ENCODE data around the gene COMTD1. TPM values are rescaled to one million over a fixed set of nuclear protein-coding genes. Genes with fewer than 3 reads are reported as not detected.

Gene COMTD1
- total and polyA plus RNA-seq, 2 donors (not counting 3 experiments of a cell fraction or from before 2014, with no cell fraction given) = 18.4 to 18.6 TPM

DNA sequence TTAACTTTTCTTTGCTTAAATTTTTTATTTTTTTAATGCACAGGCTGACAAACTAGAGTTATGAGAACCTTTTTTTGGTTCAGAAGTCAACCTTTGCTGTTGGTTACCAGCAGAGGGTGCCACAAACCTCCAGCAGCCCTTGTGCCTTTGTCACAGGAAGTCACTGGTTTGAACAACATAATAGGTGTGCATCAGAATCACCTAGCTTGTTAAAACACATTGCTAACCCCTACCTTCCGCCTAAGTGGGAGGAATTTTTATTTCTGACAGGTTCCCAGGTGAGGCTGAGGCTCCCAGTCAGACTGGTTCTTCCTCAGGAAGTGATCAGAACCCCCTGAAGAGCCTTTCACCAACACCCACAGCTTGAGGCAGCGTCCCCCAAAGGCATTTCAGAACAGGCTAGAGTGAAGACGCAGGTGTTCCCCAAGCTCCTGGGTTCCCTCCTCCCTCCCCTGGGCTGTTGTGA lies 47.8 kb downstream of the COMTD1 start:
- Histone ChIP-seq H2AFZ (ENCODE audit: low read depth, low read length) (no peak overlapping the region), H3K9ac (replicated peaks; ENCODE audit: extremely low read depth, insufficient read depth, low read length) (no peak overlapping the region), H3K27me3 (ENCODE audit: control insufficient read depth in 2 of 2, insufficient read depth in 2 of 2, low read length in 2 of 2) (no peaks in the 10 kb centered on the region), H3K36me3 (ENCODE audit: control insufficient read depth in 2 of 2, extremely low read depth in 1 of 2, insufficient read depth in 2 of 2, low read length in 2 of 2) (peaks cover 0 to 2% of the 10 kb centered on the region in 2 experiments), H4K20me1 (replicated peaks; ENCODE audit: control insufficient read depth, extremely low read depth, insufficient read depth, low read length) (no peaks in the 10 kb centered on the region), H3K4me1 (ENCODE audit: control insufficient read depth, extremely low read depth, insufficient read depth, low read length) (peaks cover 7% of the 10 kb centered on the region), H3K4me3 (replicated peaks in 1 of 3; ENCODE audit: insufficient read depth in 1 of 3, low read depth in 1 of 3, low read length in 3 of 3) (no peak overlapping the region), H3K9me1 (replicated peaks; ENCODE audit: control insufficient read depth, extremely low read depth, insufficient read depth, low read length) (no peaks in the 10 kb centered on the region), H3K4me2 (ENCODE audit: insufficient read depth, low read length) (no peak overlapping the region), H3K27ac (ENCODE audit: insufficient read depth, low read depth, low read length) (no peak overlapping the region), H3K9me3 (replicated peaks; ENCODE audit: control insufficient read depth, insufficient read depth, low read length) (no peaks in the 10 kb centered on the region), H3K79me2 (ENCODE audit: control insufficient read depth, insufficient read depth, low read length) (no peaks in the 10 kb centered on the region)
- peak; percentile 90 for FAIRE-seq
- CTCF ChIA-PET = interaction anchor here (0.7 to 2.8 kb wide), 15 partner anchors 10 to 84 kb away, joined by 3 to 61 read pairs (median 8); partner anchors contain the start of genes COMTD1, SAMD8 and VDAC2
- DNase-seq (ENCODE audit: low read depth, low spot score) = peak; percentile 66
- intact Hi-C loops (cut with micrococcal nuclease) (loop anchor here (1.0 to 2.0 kb wide), 3 partner anchors 23 to 47 kb away; partner anchors contain the start of genes COMTD1 and VDAC2), dilution Hi-C loops (cut with MboI; ENCODE audit: extremely low pct_ligation_motif_present, low sequenced_read_pairs) (no loop called here)
- POLR2A ChIA-PET = no interaction called here
- peak; percentile 62 to 73 for TF ChIP-seq CTCF (IDR thresholded peaks at IDR 0.05; ENCODE audit: extremely low read depth in 1 of 2, insufficient read depth in 1 of 2, low read depth in 1 of 2, low read length in 2 of 2)
- TF ChIP-seq POLR2AphosphoS5 (IDR thresholded peaks at IDR 0.05; ENCODE audit: insufficient read depth, low read depth, low read length) = no peak
- no TSS peak for BruUV-seq (replicated peaks)

DNA sequence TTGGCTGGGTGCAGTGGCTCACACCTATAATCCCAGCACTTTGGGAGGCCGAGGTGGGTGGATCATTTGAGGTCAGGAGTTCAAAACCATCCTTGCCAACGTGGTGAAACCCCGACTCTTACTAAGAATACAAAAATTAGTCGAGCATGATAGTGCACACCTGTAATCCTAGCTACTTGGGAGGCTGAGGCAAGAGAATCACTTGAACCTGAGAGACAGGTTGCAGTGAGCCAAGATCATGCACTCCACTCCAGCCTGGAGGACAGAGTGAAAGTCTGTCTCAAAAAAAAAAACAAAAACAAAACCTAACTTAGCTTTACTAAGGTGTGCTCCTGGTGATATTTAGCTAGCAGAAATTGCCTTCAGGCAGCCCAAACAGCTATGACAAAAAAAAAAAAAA lies 49.4 kb downstream of the COMTD1 start:
- CTCF ChIA-PET = interaction anchor here (1.2 to 2.8 kb wide), 10 partner anchors 8 to 75 kb away, joined by 3 to 61 read pairs (median 20); partner anchors contain the start of genes COMTD1, SAMD8 and VDAC2
- FAIRE-seq (no peak), DNase-seq (ENCODE audit: low read depth, low spot score) (no peak)
- no TSS peak for BruUV-seq (replicated peaks)
- TF ChIP-seq FOS (IDR thresholded peaks at IDR 0.05; ENCODE audit: borderline replicate concordance, insufficient read depth, low read length) (no peak), GATA2 (IDR thresholded peaks at IDR 0.05; ENCODE audit: insufficient read depth, insufficient read length, low read depth, low read length) (no peak), POLR2AphosphoS5 (IDR thresholded peaks at IDR 0.05; ENCODE audit: insufficient read depth, low read depth, low read length) (no peak), EZH2 (IDR thresholded peaks at IDR 0.05; ENCODE audit: borderline replicate concordance, low read depth, low read length, severe bottlenecking) (no peak), MYC (IDR thresholded peaks at IDR 0.05; ENCODE audit: low read depth, low read length) (no peak), JUN (IDR thresholded peaks at IDR 0.05; ENCODE audit: borderline replicate concordance, insufficient read depth, insufficient read length, low read depth) (no peak), CTCF (IDR thresholded peaks at IDR 0.05; ENCODE audit: extremely low read depth in 1 of 2, insufficient read depth in 1 of 2, low read depth in 1 of 2, low read length in 2 of 2) (no peak), POLR2A (IDR thresholded peaks at IDR 0.05; ENCODE audit: low read depth, low read length) (no peak)
- TF ChIP-seq, protein P1, sequence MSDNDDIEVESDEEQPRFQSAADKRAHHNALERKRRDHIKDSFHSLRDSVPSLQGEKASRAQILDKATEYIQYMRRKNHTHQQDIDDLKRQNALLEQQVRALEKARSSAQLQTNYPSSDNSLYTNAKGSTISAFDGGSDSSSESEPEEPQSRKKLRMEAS (IDR thresholded peaks at IDR 0.05; ENCODE audit: insufficient read depth, insufficient read length) = no peak
- peaks cover 0 to 2% of the 10 kb centered on the region in 2 experiments for H3K36me3 ChIP-seq (ENCODE audit: control insufficient read depth in 2 of 2, extremely low read depth in 1 of 2, insufficient read depth in 2 of 2, low read length in 2 of 2)
- dilution Hi-C loops (cut with MboI; ENCODE audit: extremely low pct_ligation_motif_present, low sequenced_read_pairs) (no loop called here), intact Hi-C loops (cut with micrococcal nuclease) (no loop called here)
- no peak overlapping the region for H3K27ac ChIP-seq (ENCODE audit: insufficient read depth, low read depth, low read length)
- no peaks in the 10 kb centered on the region for H3K79me2 ChIP-seq (ENCODE audit: control insufficient read depth, insufficient read depth, low read length)
- POLR2A ChIA-PET = interaction anchor here (0.6 kb wide), 1 partner anchor 8 kb away, joined by 3 read pairs; no protein-coding TSS in a partner anchor
- H3K4me2 ChIP-seq (ENCODE audit: insufficient read depth, low read length) = no peak overlapping the region
- H3K9me1 ChIP-seq (replicated peaks; ENCODE audit: control insufficient read depth, extremely low read depth, insufficient read depth, low read length) = no peaks in the 10 kb centered on the region
- H3K27me3 ChIP-seq (ENCODE audit: control insufficient read depth in 2 of 2, insufficient read depth in 2 of 2, low read length in 2 of 2) = no peaks in the 10 kb centered on the region
- no peak overlapping the region for H3K9ac ChIP-seq (replicated peaks; ENCODE audit: extremely low read depth, insufficient read depth, low read length)
- no peak overlapping the region for H3K4me3 ChIP-seq (replicated peaks in 1 of 3; ENCODE audit: insufficient read depth in 1 of 3, low read depth in 1 of 3, low read length in 3 of 3)
- H3K4me1 ChIP-seq (ENCODE audit: control insufficient read depth, extremely low read depth, insufficient read depth, low read length) = peaks cover under 1% of the 10 kb centered on the region
- H2AFZ ChIP-seq (ENCODE audit: low read depth, low read length) = no peak overlapping the region
- H3K9me3 ChIP-seq (replicated peaks; ENCODE audit: control insufficient read depth, insufficient read depth, low read length) = no peaks in the 10 kb centered on the region
- no peaks in the 10 kb centered on the region for H4K20me1 ChIP-seq (replicated peaks; ENCODE audit: control insufficient read depth, extremely low read depth, insufficient read depth, low read length)
